ENCODE results near the gene DCAF8.

Gene DCAF8

DNA sequence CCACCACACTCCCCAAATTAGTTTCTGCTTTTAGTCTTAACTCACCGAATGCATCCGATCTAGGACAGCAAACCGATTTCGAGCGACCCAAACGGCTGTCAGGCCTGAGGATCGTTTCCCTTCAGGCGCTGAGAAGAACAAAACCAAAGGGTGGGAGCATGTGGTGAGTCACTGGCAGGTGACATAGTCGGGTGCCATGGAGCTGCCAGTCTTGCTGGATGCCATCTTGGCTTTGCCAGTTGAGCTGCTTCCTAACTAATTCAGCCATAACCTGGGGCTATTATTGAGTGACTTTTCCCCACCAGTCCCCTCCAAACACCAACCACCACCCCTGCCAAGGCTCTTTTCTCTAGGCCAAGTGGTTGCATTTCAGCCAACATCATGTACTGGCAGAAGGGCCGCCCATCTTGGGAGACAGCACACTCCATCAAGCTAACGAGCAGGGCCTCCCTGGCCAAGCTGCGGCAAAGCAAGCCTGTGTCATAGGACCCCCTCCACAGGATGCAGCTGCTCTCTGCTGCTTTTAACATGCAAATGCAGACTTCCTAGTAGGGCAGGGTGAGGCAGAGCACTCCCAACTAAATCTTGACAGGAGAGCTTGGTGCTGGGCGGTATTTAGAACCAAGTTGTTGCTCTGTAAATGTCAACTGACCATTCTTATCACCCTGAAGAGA, 44.9 kb upstream of the DCAF8 start:
- ATAC-seq (ENCODE audit: low read depth) (no peak), DNase-seq (ENCODE audit: low spot score) (no peak)
- no peaks in the 10 kb centered on the region for H3K27me3 ChIP-seq (ENCODE audit: insufficient read depth, poor library complexity, severe bottlenecking)
- H3K9me3 ChIP-seq (ENCODE audit: severe bottlenecking), result no peaks in the 10 kb centered on the region
- peaks cover 97% of the 10 kb centered on the region for H3K36me3 ChIP-seq (ENCODE audit: low read depth)
- no peak overlapping the region for H3K4me3 ChIP-seq (ENCODE audit: severe bottlenecking)
- TF ChIP-seq, protein P1, sequence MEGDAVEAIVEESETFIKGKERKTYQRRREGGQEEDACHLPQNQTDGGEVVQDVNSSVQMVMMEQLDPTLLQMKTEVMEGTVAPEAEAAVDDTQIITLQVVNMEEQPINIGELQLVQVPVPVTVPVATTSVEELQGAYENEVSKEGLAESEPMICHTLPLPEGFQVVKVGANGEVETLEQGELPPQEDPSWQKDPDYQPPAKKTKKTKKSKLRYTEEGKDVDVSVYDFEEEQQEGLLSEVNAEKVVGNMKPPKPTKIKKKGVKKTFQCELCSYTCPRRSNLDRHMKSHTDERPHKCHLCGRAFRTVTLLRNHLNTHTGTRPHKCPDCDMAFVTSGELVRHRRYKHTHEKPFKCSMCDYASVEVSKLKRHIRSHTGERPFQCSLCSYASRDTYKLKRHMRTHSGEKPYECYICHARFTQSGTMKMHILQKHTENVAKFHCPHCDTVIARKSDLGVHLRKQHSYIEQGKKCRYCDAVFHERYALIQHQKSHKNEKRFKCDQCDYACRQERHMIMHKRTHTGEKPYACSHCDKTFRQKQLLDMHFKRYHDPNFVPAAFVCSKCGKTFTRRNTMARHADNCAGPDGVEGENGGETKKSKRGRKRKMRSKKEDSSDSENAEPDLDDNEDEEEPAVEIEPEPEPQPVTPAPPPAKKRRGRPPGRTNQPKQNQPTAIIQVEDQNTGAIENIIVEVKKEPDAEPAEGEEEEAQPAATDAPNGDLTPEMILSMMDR (IDR thresholded peaks at IDR 0.05; ENCODE audit: poor library complexity, severe bottlenecking), result no peak
- H3K27ac ChIP-seq (ENCODE audit: poor library complexity, severe bottlenecking), result no peak overlapping the region
- H3K4me1 ChIP-seq (ENCODE audit: insufficient read depth, poor library complexity, severe bottlenecking), result no peaks in the 10 kb centered on the region

DNA sequence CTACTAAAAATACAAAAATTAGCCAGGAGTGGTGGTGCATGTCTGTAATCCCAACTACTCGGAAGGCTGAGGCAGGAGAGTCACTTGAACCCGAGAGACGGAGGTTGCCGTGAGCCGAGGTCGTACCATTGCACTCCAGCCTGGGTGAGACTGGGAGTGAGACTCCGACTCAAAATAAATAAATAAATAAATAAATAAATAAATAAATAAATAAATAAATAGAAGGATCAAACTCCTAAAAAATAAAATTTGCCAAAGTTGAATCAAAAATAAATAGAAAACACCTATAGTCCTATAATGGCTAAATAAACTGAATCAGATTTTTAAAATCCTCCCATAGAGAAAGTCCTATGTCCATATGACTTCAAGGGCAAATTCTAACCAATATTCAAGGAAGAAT, 37.8 kb upstream of the DCAF8 start:
- H3K36me3 ChIP-seq (ENCODE audit: low read depth), result peaks cover 97% of the 10 kb centered on the region
- H3K4me3 ChIP-seq (ENCODE audit: severe bottlenecking), result no peak overlapping the region
- no peak for DNase-seq (ENCODE audit: low spot score)
- no peak for ATAC-seq (ENCODE audit: low read depth)
- TF ChIP-seq, protein P1 (IDR thresholded peaks at IDR 0.05; ENCODE audit: poor library complexity, severe bottlenecking), result no peak
- no peaks in the 10 kb centered on the region for H3K9me3 ChIP-seq (ENCODE audit: severe bottlenecking)
- H3K27me3 ChIP-seq (ENCODE audit: insufficient read depth, poor library complexity, severe bottlenecking), result no peaks in the 10 kb centered on the region
- no peak overlapping the region for H3K27ac ChIP-seq (ENCODE audit: poor library complexity, severe bottlenecking)
- no peaks in the 10 kb centered on the region for H3K4me1 ChIP-seq (ENCODE audit: insufficient read depth, poor library complexity, severe bottlenecking)

- Histone ChIP-seq H3K4me3 (ENCODE audit: severe bottlenecking) (no peak overlapping the region), H3K4me1 (ENCODE audit: insufficient read depth, poor library complexity, severe bottlenecking) (no peaks in the 10 kb centered on the region), H3K9me3 (ENCODE audit: severe bottlenecking) (no peaks in the 10 kb centered on the region), H3K27me3 (ENCODE audit: insufficient read depth, poor library complexity, severe bottlenecking) (no peaks in the 10 kb centered on the region), H3K36me3 (ENCODE audit: low read depth) (peaks cover 100% of the 10 kb centered on the region), H3K27ac (ENCODE audit: poor library complexity, severe bottlenecking) (no peak overlapping the region)
- DNase-seq (ENCODE audit: low spot score) (no peak), ATAC-seq (ENCODE audit: low read depth) (no peak)
- TF ChIP-seq, protein P1 (IDR thresholded peaks at IDR 0.05; ENCODE audit: poor library complexity, severe bottlenecking), result no peak
Observed at GRCh38 chr1:160296036-160296435, 33.7 kb upstream of the DCAF8 start.

DNA sequence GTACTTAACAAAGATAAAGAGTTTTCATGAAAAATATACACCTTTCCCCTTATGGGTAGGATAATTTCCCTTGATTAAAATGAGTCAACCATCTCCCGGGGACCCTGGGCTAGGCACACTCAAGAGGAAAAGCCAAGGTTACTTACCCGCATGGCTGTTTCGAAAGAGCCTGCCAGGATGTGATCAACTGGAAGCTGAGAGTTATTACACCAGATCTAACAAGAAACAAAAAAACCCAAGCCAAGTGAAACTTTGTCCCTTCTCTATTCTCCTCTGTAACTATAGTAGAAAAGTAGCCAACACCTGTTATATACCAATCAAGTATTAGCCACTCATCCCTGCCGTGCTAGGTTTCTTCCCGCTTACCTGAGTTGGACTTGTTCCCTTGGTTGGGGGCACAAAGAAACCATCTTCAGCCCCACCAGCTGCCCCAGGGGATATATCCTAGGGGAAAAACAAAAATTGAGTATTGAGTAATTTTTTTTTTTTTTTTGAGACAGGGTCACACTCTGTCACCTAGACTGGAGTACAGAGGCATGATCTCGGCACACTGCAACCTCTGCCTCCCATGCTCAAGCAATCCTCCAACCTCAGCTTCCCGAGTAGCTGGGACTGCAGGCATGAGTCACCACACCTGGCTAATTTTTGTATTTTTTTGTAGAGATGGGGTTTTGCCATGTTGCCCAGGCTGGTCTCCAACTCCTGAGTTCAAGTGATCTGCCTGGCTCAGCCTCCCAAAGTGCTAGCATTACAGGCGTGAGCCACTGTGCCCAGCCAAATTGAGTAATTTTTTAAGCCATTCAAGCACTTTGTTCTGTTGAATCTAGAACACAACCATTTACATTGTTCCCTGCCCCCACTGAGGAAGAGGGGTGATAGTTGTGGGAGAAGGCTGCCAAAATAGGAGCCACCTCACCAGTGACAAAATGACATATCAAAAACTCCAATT, 30.9 kb upstream of the DCAF8 start:
- H3K4me3 ChIP-seq (ENCODE audit: severe bottlenecking), result no peak overlapping the region
- ATAC-seq (ENCODE audit: low read depth) (no peak), DNase-seq (ENCODE audit: low spot score) (no peak)
- TF ChIP-seq, protein P1 (IDR thresholded peaks at IDR 0.05; ENCODE audit: poor library complexity, severe bottlenecking), result no peak
- no peaks in the 10 kb centered on the region for H3K9me3 ChIP-seq (ENCODE audit: severe bottlenecking)
- H3K36me3 ChIP-seq (ENCODE audit: low read depth), result peaks cover 99% of the 10 kb centered on the region
- H3K4me1 ChIP-seq (ENCODE audit: insufficient read depth, poor library complexity, severe bottlenecking), result no peaks in the 10 kb centered on the region
- no peak overlapping the region for H3K27ac ChIP-seq (ENCODE audit: poor library complexity, severe bottlenecking)
- no peaks in the 10 kb centered on the region for H3K27me3 ChIP-seq (ENCODE audit: insufficient read depth, poor library complexity, severe bottlenecking)
